SK-N-SH treated with all-trans-retinoic acid at 6 μM for 48 hours (cell line): ENCODE data around the gene MAGEB17.

Experiments
- ATAC-seq: fragments of 200-7000 bp; cut with Tn5 transposase; 3 replicates; pipeline ENCODE4 v1.9.1; 2020; ENCODE audit warnings: mild to moderate bottlenecking, moderate library complexity
- ARNTL ChIP-seq: fragments of 450-650 bp; formaldehyde crosslinking; IDR thresholded peaks from 2 replicates; pipeline ENCODE4 v1.5.0; 2020; ENCODE audit warnings: low read depth, mild to moderate bottlenecking, moderate library complexity, borderline replicate concordance
- CSDC2 ChIP-seq: fragments of 250-450 bp; sonication (Bioruptor Pico); IDR thresholded peaks from 2 replicates; pipeline ENCODE4 v1.5.0; 2020; ENCODE audit warnings: mild to moderate bottlenecking, moderate library complexity
- ESRRG ChIP-seq: fragments of 250-450 bp; sonication (Bioruptor Pico); IDR thresholded peaks from 2 replicates; pipeline ENCODE4 v1.6.1; 2021; ENCODE audit warnings: mild to moderate bottlenecking
- GLIS3 ChIP-seq: fragments of 250-450 bp; sonication (Bioruptor Pico); IDR thresholded peaks from 2 replicates; pipeline ENCODE4 v1.5.0; 2020; ENCODE audit warnings: mild to moderate bottlenecking, moderate library complexity
- ISL1 ChIP-seq: fragments of 250-450 bp; sonication (Bioruptor Pico); IDR thresholded peaks from 2 replicates; pipeline ENCODE4 v2.1.2; 2022; ENCODE audit warnings: mild to moderate bottlenecking, moderate library complexity
- OSR1 ChIP-seq: fragments of 250-450 bp; sonication (Bioruptor Pico); IDR thresholded peaks from 2 replicates; pipeline ENCODE4 v1.8.0; 2022; ENCODE audit warnings: moderate library complexity, mild to moderate bottlenecking, inconsistent platforms
- RARB ChIP-seq: fragments of 250-450 bp; sonication (Bioruptor Pico); IDR thresholded peaks from 2 replicates; pipeline ENCODE4 v1.8.0; 2021; ENCODE audit warnings: mild to moderate bottlenecking, moderate library complexity
- SNAI2 ChIP-seq: fragments of 250-450 bp; sonication (Bioruptor Pico); IDR thresholded peaks from 2 replicates; pipeline ENCODE4 v1.5.0; 2020; ENCODE audit warnings: mild to moderate bottlenecking, moderate library complexity
- TCF4 ChIP-seq: fragments of 250-450 bp; sonication (Bioruptor Pico); IDR thresholded peaks from 2 replicates; pipeline ENCODE4 v1.8.0; 2021; ENCODE audit warnings: mild to moderate bottlenecking, moderate library complexity, borderline replicate concordance
- TOX ChIP-seq: fragments of 250-450 bp; sonication (Bioruptor Pico); IDR thresholded peaks from 2 replicates; pipeline ENCODE4 v1.8.0; 2021; ENCODE audit warnings: mild to moderate bottlenecking, moderate library complexity, borderline replicate concordance
- ZC3H10 ChIP-seq: fragments of 250-450 bp; sonication (Bioruptor Pico); IDR thresholded peaks from 2 replicates; pipeline ENCODE4 v1.5.1; 2021; ENCODE audit warnings: mild to moderate bottlenecking, moderate library complexity
- ZFP30 ChIP-seq: fragments of 450-650 bp; formaldehyde crosslinking; IDR thresholded peaks from 2 replicates; pipeline ENCODE4 v1.5.0; 2022; ENCODE audit warnings: mild to moderate bottlenecking, moderate library complexity
- ZNF565 ChIP-seq: fragments of 450-650 bp; formaldehyde crosslinking; conservative IDR thresholded peaks from 2 replicates; pipeline ENCODE4 v1.5.0; 2020; ENCODE audit warnings: low read depth, mild to moderate bottlenecking, moderate library complexity
- ZNF70 ChIP-seq: fragments of 450-650 bp; formaldehyde crosslinking; IDR thresholded peaks from 2 replicates; pipeline ENCODE4 v1.5.0; 2020; ENCODE audit warnings: mild to moderate bottlenecking, moderate library complexity
- ZNF8 ChIP-seq: fragments of 450-650 bp; formaldehyde crosslinking; IDR thresholded peaks from 2 replicates; pipeline ENCODE4 v1.5.0; 2020; ENCODE audit warnings: mild to moderate bottlenecking, moderate library complexity
- TF ChIP-seq, protein P1 (sequence below): fragments of 250-450 bp; sonication (Bioruptor Pico); IDR thresholded peaks from 2 replicates; pipeline ENCODE4 v1.5.1; 2020; ENCODE audit warnings: low read depth, mild to moderate bottlenecking, moderate library complexity
- TF ChIP-seq, protein P2 (sequence below): fragments of 250-450 bp; sonication (Bioruptor Pico); IDR thresholded peaks from 2 replicates; pipeline ENCODE4 v1.8.0; 2021; ENCODE audit warnings: low read depth, mild to moderate bottlenecking, moderate library complexity, borderline replicate concordance
- TF ChIP-seq, protein P3 (sequence below): fragments of 250-450 bp; sonication (Bioruptor Pico); IDR thresholded peaks from 2 replicates; pipeline ENCODE4 v1.8.0; 2020; ENCODE audit warnings: mild to moderate bottlenecking, moderate library complexity, borderline replicate concordance
- TF ChIP-seq, protein P4 (sequence below): fragments of 250-450 bp; sonication (Bioruptor Pico); IDR thresholded peaks from 2 replicates; pipeline ENCODE4 v1.5.1; 2021; ENCODE audit warnings: mild to moderate bottlenecking, moderate library complexity
- TF ChIP-seq, protein P5 (sequence below): fragments of 250-450 bp; sonication (Bioruptor Pico); IDR thresholded peaks from 2 replicates; pipeline ENCODE4 v1.5.0; 2020; ENCODE audit warnings: mild to moderate bottlenecking, moderate library complexity

Gene MAGEB17

DNA sequence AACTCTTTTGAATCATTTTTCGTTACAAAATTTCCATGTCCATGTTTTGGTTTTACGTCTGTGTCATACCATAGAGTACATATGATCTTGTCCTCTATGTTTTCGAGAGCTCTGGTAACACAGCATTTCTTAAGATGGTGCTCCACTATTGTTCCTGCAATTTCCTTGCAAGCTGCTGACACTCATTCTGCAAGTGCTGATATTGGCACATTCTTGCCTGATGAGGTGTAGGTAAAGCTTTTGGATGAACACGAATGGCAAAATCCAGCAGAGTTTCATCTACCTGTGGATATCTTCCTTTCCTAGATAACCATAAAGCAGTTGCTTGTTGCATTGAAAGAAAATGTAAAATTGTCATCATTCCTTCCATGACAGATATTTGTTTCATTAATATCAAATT, 41.3 kb downstream of the MAGEB17 start:
- TF ChIP-seq, protein P1, sequence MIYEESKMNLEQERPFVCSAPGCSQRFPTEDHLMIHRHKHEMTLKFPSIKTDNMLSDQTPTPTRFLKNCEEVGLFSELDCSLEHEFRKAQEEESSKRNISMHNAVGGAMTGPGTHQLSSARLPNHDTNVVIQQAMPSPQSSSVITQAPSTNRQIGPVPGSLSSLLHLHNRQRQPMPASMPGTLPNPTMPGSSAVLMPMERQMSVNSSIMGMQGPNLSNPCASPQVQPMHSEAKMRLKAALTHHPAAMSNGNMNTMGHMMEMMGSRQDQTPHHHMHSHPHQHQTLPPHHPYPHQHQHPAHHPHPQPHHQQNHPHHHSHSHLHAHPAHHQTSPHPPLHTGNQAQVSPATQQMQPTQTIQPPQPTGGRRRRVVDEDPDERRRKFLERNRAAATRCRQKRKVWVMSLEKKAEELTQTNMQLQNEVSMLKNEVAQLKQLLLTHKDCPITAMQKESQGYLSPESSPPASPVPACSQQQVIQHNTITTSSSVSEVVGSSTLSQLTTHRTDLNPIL (CRISPR knock-in tag), result no peak
- TF ChIP-seq GLIS3 (CRISPR knock-in tag) (no peak), ZNF565 (CRISPR knock-in tag) (no peak), ZNF70 (CRISPR knock-in tag) (no peak), CSDC2 (CRISPR knock-in tag) (no peak), ESRRG (CRISPR knock-in tag) (no peak), ZFP30 (CRISPR knock-in tag) (no peak), ZNF8 (CRISPR knock-in tag) (no peak), TOX (no peak), SNAI2 (CRISPR knock-in tag) (no peak), ISL1 (no peak), TCF4 (CRISPR knock-in tag) (no peak), ARNTL (CRISPR knock-in tag) (no peak), OSR1 (CRISPR knock-in tag) (no peak)
- TF ChIP-seq, protein P2, sequence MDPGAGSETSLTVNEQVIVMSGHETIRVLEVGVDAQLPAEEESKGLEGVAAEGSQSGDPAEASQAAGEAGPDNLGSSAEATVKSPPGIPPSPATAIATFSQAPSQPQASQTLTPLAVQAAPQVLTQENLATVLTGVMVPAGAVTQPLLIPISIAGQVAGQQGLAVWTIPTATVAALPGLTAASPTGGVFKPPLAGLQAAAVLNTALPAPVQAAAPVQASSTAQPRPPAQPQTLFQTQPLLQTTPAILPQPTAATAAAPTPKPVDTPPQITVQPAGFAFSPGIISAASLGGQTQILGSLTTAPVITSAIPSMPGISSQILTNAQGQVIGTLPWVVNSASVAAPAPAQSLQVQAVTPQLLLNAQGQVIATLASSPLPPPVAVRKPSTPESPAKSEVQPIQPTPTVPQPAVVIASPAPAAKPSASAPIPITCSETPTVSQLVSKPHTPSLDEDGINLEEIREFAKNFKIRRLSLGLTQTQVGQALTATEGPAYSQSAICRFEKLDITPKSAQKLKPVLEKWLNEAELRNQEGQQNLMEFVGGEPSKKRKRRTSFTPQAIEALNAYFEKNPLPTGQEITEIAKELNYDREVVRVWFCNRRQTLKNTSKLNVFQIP, result no peak
- TF ChIP-seq, protein P3, sequence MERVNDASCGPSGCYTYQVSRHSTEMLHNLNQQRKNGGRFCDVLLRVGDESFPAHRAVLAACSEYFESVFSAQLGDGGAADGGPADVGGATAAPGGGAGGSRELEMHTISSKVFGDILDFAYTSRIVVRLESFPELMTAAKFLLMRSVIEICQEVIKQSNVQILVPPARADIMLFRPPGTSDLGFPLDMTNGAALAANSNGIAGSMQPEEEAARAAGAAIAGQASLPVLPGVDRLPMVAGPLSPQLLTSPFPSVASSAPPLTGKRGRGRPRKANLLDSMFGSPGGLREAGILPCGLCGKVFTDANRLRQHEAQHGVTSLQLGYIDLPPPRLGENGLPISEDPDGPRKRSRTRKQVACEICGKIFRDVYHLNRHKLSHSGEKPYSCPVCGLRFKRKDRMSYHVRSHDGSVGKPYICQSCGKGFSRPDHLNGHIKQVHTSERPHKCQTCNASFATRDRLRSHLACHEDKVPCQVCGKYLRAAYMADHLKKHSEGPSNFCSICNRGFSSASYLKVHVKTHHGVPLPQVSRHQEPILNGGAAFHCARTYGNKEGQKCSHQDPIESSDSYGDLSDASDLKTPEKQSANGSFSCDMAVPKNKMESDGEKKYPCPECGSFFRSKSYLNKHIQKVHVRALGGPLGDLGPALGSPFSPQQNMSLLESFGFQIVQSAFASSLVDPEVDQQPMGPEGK (CRISPR knock-in tag), result no peak
- TF ChIP-seq, protein P4, sequence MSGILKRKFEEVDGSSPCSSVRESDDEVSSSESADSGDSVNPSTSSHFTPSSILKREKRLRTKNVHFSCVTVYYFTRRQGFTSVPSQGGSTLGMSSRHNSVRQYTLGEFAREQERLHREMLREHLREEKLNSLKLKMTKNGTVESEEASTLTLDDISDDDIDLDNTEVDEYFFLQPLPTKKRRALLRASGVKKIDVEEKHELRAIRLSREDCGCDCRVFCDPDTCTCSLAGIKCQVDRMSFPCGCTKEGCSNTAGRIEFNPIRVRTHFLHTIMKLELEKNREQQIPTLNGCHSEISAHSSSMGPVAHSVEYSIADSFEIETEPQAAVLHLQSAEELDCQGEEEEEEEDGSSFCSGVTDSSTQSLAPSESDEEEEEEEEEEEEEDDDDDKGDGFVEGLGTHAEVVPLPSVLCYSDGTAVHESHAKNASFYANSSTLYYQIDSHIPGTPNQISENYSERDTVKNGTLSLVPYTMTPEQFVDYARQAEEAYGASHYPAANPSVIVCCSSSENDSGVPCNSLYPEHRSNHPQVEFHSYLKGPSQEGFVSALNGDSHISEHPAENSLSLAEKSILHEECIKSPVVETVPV (CRISPR knock-in tag), result no peak
- TF ChIP-seq, protein P5, sequence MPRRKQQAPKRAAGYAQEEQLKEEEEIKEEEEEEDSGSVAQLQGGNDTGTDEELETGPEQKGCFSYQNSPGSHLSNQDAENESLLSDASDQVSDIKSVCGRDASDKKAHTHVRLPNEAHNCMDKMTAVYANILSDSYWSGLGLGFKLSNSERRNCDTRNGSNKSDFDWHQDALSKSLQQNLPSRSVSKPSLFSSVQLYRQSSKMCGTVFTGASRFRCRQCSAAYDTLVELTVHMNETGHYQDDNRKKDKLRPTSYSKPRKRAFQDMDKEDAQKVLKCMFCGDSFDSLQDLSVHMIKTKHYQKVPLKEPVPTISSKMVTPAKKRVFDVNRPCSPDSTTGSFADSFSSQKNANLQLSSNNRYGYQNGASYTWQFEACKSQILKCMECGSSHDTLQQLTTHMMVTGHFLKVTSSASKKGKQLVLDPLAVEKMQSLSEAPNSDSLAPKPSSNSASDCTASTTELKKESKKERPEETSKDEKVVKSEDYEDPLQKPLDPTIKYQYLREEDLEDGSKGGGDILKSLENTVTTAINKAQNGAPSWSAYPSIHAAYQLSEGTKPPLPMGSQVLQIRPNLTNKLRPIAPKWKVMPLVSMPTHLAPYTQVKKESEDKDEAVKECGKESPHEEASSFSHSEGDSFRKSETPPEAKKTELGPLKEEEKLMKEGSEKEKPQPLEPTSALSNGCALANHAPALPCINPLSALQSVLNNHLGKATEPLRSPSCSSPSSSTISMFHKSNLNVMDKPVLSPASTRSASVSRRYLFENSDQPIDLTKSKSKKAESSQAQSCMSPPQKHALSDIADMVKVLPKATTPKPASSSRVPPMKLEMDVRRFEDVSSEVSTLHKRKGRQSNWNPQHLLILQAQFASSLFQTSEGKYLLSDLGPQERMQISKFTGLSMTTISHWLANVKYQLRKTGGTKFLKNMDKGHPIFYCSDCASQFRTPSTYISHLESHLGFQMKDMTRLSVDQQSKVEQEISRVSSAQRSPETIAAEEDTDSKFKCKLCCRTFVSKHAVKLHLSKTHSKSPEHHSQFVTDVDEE (CRISPR knock-in tag), result no peak
- TF ChIP-seq, all 23 proteins: peak for 0
- no peak for ATAC-seq

DNA sequence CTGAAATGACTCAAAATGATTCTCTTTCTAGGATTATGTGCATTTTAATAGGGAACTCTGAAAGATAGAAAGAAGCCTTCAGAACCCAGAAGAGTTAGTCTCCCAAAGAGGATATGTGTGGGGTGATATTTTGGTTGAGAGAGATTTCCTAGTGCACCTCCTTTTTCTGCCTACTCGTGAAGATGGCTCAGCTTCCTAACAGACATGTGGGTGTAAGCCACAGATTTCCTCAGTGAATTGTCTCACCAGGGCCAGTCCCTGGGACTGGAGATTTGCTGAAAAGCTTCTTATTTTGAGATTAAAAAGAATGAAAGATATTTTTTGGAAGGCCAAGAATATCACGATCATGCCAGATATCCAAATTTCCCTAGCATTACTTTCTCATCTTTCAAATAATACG, 42.8 kb downstream of the MAGEB17 start:
- ATAC-seq, result no peak
- TF ChIP-seq TOX, result no peak
- TF ChIP-seq GLIS3 (CRISPR knock-in tag), result no peak
- TF ChIP-seq RARB (CRISPR knock-in tag), result no peak
- TF ChIP-seq ISL1, result no peak
- TF ChIP-seq ESRRG (CRISPR knock-in tag), result no peak
- no peak for TF ChIP-seq ZFP30 (CRISPR knock-in tag)
- TF ChIP-seq, protein P5 (CRISPR knock-in tag), result no peak
- TF ChIP-seq ZNF70 (CRISPR knock-in tag), result no peak
- TF ChIP-seq SNAI2 (CRISPR knock-in tag), result no peak
- TF ChIP-seq CSDC2 (CRISPR knock-in tag), result no peak
- TF ChIP-seq OSR1 (CRISPR knock-in tag), result no peak
- TF ChIP-seq, protein P1 (CRISPR knock-in tag), result no peak
- TF ChIP-seq ARNTL (CRISPR knock-in tag), result no peak
- TF ChIP-seq, protein P3 (CRISPR knock-in tag), result no peak
- TF ChIP-seq ZC3H10 (CRISPR knock-in tag), result no peak
